Ectodermal cell (in vitro differentiated cells): Measurements from ENCODE around the gene TRIM14.
"Not testable (repeated sequence)": the region's sequence is repeated elsewhere in the genome, so short reads cannot be mapped to it uniquely, and the experiment has no call there.

Source experiments
- H3K27ac ChIP-seq: 2 replicates; pipeline ENCODE4 v1.7.0; 2013; ENCODE audit warnings: mild to moderate bottlenecking, low read depth, low read length; ENCODE audit not compliant: insufficient read depth, poor library complexity, severe bottlenecking
- H3K27me3 ChIP-seq: 2 replicates; pipeline ENCODE4 v1.7.0; 2013; ENCODE audit warnings: mild to moderate bottlenecking, low read length; ENCODE audit not compliant: insufficient read depth, control insufficient read depth, poor library complexity, severe bottlenecking
- H3K36me3 ChIP-seq: one replicate; pipeline ENCODE4 v1.7.0; 2013; ENCODE audit warnings: low read length; ENCODE audit not compliant: control insufficient read depth, insufficient read depth
- H3K4me1 ChIP-seq: one replicate; pipeline ENCODE4 v1.7.0; 2013; ENCODE audit warnings: low read length; ENCODE audit not compliant: control insufficient read depth, insufficient read depth
- H3K4me3 ChIP-seq: 2 replicates; pipeline ENCODE4 v1.7.0; 2013; ENCODE audit warnings: low read depth, low read length, control low read depth; ENCODE audit not compliant: insufficient read depth
- H3K9me3 ChIP-seq: 2 replicates; pipeline ENCODE4 v1.7.0; 2013; ENCODE audit warnings: mild to moderate bottlenecking, low read length, moderate library complexity; ENCODE audit not compliant: control insufficient read depth
- WGBS, 2 experiments: methylation state at CpG; one replicate each; pipeline ENCODE4 v1.1.7; 2013; ENCODE audit warnings: missing lambda C conversion rate in 2 of 2; 5-methylcytosine and 5-hydroxymethylcytosine counted together

Gene TRIM14

DNA sequence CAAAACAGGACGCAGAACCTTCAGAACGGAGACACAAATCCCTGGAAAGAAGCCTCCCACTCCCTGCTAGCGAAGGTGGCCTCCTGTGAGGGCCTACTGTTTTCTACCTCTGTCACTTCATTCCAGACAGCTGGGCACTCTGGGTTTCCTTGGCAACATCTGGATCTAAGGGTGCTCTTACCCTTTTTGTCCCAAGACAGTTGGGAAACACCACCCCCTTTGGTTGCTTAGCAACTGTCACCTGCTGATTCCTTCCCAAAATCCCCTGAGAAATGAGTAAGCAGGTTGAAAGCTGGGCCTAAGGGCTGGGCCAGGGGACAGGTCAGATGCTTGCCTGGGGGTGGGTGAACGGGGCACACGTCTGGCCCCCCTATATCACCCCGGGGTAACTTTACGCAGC is 33.1 kb downstream of the TRIM14 start:
- no peak overlapping the region for H3K27ac ChIP-seq
- H3K27me3 ChIP-seq = no peaks in the 10 kb centered on the region
- H3K4me1 ChIP-seq = peaks cover 15% of the 10 kb centered on the region
- no peak overlapping the region for H3K4me3 ChIP-seq
- no peaks in the 10 kb centered on the region for H3K9me3 ChIP-seq
- WGBS, 2 experiments = 47 to 49% methylated on average over 7 of the region's 7 CpGs
- no peaks in the 10 kb centered on the region for H3K36me3 ChIP-seq

DNA sequence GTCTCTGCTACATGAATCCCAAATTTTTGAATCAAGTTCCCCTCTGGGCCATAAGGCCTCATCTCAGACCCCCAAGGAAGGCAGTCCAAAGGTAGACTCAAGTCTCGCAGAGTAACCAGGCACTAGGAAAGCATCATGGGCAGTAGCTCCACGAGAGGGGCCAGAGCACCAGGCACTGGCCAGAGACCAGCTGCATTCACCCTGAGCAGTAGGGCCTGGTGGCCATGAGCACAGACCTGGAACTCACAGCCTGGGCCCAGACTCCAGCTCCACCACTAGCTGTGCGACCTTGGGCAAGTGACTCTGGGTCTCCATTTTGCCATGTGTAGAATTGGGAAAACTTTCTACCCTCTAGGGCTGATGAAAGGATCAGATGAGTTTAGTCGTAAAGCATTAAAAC is 34.0 kb downstream of the TRIM14 start:
- H3K4me1 ChIP-seq = peaks cover 15% of the 10 kb centered on the region
- H3K27me3 ChIP-seq = no peaks in the 10 kb centered on the region
- no peaks in the 10 kb centered on the region for H3K9me3 ChIP-seq
- no peaks in the 10 kb centered on the region for H3K36me3 ChIP-seq
- 98% methylated on average over 4 of the region's 4 CpGs for WGBS, 2 experiments
- H3K4me3 ChIP-seq = no peak overlapping the region
- no peak overlapping the region for H3K27ac ChIP-seq

DNA sequence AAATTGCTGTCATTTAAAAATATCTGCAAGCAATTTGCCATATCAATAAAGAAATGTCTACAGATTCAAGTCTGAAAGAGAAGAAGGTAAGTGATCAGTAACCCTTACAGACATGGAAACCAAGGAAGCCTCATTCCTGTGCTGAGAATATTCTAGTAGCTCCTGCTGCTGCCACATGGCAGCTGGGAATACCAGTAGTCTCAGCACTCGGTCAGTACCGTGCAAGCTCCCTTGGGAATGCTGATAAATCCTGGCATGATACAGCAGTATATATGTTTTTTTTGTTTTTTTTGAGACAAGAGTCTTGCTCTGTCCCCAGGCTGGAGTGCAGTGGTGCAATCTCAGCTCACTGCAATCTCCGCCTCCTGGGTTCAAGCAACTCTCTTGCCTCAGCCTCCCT is 34.6 kb downstream of the TRIM14 start:
- Histone ChIP-seq H3K27me3 (no peaks in the 10 kb centered on the region), H3K9me3 (no peaks in the 10 kb centered on the region), H3K36me3 (no peaks in the 10 kb centered on the region), H3K4me1 (peaks cover 15% of the 10 kb centered on the region), H3K27ac (no peak overlapping the region), H3K4me3 (no peak overlapping the region)
- WGBS, 2 experiments = 89 to 96% methylated on average over 3 of the region's 3 CpGs

DNA sequence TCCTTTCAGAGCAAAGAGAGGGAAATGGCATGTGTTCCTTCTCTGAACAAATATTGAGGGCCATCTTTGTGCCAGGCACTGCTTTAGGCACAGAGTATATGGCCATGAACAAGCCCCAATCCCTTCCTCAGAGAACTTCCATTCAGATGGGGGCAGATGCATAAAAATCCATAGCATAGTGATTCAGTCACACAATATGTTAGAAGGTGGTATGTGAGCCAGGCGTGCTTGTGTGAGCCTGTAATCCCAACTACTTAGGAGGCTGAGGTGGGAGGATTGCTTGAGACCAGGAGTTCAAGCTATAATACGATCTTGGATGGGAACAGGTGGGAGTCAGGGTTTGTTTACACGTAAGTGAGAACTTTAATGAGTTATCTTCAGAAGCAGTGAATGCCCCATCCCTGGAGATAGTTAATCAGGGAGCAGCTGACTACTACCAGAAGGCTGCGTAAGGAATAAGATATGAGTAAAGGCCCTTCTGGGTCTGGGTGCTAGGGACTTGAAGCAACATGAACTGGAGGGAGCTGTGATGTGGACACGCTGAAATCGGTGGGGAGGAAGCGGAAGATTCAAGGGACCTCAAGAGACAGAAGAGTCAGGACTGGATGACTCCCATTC is 35.3 kb downstream of the TRIM14 start:
- no peaks in the 10 kb centered on the region for H3K36me3 ChIP-seq
- H3K4me3 ChIP-seq = no peak overlapping the region
- peaks cover 15% of the 10 kb centered on the region for H3K4me1 ChIP-seq
- no peak overlapping the region for H3K27ac ChIP-seq
- H3K27me3 ChIP-seq = no peaks in the 10 kb centered on the region
- no peaks in the 10 kb centered on the region for H3K9me3 ChIP-seq
- WGBS, 2 experiments = 95 to 96% methylated on average over 7 of the region's 7 CpGs

DNA sequence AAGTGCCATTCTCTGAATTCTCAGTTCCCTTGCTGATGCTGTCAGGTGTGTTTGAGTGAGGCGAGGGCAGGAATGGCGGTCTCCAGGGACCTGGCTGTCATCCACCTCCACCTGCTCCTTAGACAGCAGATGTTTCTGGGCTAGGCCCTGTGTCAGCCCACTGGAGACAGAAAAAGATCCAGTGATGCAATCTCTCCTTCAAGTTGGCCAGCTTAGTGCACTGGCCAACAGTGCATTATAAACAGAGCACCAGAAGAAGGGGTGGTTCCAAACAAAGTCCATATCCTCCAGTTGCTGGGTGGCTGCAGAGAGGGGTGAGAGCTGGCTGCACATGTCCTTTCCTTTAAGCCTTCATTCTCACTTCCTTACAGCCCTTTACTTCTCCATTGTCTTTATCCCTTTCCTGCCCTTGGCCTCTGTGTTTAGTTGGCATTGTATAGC is 35.9 kb downstream of the TRIM14 start:
- H3K4me1 ChIP-seq = peaks cover 15% of the 10 kb centered on the region
- no peak overlapping the region for H3K4me3 ChIP-seq
- no peaks in the 10 kb centered on the region for H3K27me3 ChIP-seq
- 95 to 96% methylated on average over 2 of the region's 2 CpGs for WGBS, 2 experiments
- H3K36me3 ChIP-seq = no peaks in the 10 kb centered on the region
- no peaks in the 10 kb centered on the region for H3K9me3 ChIP-seq
- H3K27ac ChIP-seq = no peak overlapping the region

DNA sequence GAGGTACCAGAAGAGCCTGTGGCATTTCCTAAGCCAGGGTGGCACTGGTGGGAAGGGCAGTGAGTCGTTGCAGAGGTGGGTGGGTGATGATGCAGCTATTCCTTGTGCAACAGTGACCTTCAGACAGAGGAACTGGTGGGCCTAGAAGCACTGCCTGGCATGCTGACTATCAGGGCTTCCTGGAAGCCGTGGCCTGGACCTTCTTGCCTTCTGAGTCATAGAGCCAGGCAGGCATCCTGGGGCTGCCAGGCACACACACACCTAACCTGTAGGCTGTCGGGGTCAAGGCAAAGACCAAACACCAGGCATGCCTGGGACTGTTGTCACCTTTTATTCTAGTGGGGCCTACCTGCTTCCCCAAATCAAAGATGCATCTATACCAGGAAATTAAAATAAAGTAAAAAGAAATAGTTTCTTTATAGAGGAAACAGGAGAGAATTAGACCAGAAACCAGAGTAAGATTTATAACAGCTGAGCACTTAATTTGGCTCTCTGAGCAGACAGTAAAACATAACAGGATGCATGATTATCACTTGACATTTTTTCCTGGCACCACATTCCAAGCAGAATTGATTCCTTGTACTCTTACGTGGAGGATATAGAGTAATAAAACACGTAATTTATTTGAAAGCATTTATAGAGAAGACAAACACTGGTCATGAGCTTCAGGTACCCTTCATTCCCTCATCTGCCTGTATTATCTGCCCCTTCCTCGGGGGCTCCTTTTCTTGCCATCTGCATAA is 37.4 kb downstream of the TRIM14 start:
- Histone ChIP-seq H3K27me3 (no peaks in the 10 kb centered on the region), H3K9me3 (no peaks in the 10 kb centered on the region), H3K4me1 (peaks cover 14% of the 10 kb centered on the region), H3K27ac (no peak overlapping the region), H3K4me3 (no peak overlapping the region), H3K36me3 (no peaks in the 10 kb centered on the region)
- 93 to 96% methylated on average over 5 to 6 of the region's 6 CpGs for WGBS, 2 experiments

DNA sequence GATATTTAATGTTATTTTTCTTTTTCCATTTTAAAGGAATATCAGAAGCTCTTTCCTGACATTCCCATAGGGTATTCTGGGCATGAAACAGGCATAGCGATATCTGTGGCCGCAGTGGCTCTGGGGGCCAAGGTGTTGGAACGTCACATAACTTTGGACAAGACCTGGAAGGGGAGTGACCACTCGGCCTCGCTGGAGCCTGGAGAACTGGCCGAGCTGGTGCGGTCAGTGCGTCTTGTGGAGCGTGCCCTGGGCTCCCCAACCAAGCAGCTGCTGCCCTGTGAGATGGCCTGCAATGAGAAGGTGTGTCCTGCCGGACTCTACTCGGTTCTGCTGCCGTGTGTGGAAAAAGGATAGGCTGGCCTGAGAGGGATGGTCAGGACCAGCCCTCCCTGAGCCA is 38.2 kb downstream of the TRIM14 start:
- no peaks in the 10 kb centered on the region for H3K27me3 ChIP-seq
- H3K27ac ChIP-seq = no peak overlapping the region
- no peak overlapping the region for H3K4me3 ChIP-seq
- 95 to 97% methylated on average over 12 of the region's 12 CpGs for WGBS, 2 experiments
- H3K9me3 ChIP-seq = no peaks in the 10 kb centered on the region
- no peaks in the 10 kb centered on the region for H3K36me3 ChIP-seq
- peaks cover 6% of the 10 kb centered on the region for H3K4me1 ChIP-seq

DNA sequence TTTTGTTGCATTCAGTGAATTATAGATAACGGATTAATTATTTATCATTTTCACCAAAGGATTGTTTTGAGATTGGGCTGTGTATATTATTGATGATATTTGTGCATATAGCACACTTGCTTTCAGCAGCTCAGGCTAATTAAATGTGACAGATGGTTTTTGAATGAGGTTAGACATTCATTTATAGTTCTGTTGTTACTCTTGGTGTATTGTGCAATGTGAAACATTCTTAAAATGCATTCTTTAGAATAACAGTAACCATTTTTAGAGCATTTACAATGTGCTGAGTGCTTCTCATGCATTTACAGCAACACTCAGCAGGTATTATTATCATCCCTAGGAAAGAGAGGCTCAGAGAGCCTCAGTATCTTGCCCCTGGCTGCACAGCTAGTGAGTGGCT is 38.7 kb downstream of the TRIM14 start:
- Histone ChIP-seq H3K9me3 (no peaks in the 10 kb centered on the region), H3K36me3 (no peaks in the 10 kb centered on the region), H3K4me3 (no peak overlapping the region), H3K4me1 (peaks cover 2% of the 10 kb centered on the region), H3K27me3 (no peaks in the 10 kb centered on the region), H3K27ac (no peak overlapping the region)
- WGBS, 2 experiments = 100% methylated on average over 1 of the region's 1 CpG

DNA sequence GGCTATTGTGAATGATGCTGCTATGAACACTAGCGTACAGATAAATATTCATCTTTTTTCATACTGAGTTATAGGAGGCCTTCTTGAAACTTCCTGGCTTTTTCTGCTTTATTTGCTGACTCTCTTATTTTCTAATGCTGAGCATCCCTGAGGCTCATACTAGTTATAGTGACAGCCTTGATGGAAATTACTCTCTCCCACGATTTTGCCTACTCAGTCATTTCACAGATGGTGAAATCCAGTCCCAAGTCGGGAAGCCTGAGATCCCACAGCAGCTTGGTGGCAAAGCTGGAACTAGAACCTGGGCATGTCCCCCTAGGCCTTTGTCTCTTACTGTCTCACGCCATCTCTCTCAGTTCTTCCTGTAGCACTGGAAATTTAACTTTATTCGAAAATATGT is 40.1 kb downstream of the TRIM14 start:
- H3K27ac ChIP-seq = no peak overlapping the region
- H3K9me3 ChIP-seq = no peaks in the 10 kb centered on the region
- H3K27me3 ChIP-seq = no peaks in the 10 kb centered on the region
- no peaks in the 10 kb centered on the region for H3K4me1 ChIP-seq
- 87 to 92% methylated on average over 3 to 4 of the region's 5 CpGs for WGBS, 2 experiments
- H3K4me3 ChIP-seq = no peak overlapping the region
- H3K36me3 ChIP-seq = no peaks in the 10 kb centered on the region

DNA sequence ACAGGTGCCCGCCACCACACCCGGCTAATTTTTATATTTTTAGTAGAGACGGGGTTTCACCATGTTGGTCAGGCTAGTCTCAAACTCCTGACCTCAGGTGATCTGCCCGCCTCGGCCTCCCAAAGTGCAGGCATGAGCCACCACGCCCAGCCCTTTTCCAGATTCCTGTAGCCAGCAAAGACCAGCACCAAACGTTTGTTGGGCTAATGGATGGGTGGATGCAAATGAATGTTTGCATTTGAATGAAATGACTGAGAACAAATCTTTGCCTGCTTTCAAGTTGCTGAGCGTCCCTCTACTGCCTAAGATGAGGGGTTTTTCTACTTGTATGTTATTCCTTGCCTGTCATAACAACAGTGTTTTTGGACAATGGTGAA is 42.5 kb downstream of the TRIM14 start:
- H3K36me3 ChIP-seq, H3K9me3 ChIP-seq, H3K27me3 ChIP-seq, H3K4me1 ChIP-seq, H3K4me3 ChIP-seq, H3K27ac ChIP-seq: not testable (repeated sequence)
- 65 to 67% methylated on average over 8 of the region's 8 CpGs for WGBS, 2 experiments
